Activated T-helper 17 cell treated with anti-CD3 and anti-CD28 coated beads, Interleukin-2, amount 50 U/mL, for 72 hours (primary cell): Measurements from ENCODE around the gene PRDM10. TPM values are rescaled to one million over a fixed set of nuclear protein-coding genes. Genes with fewer than 3 reads are reported as not detected.

Source experiments
- ATAC-seq: fragments of 150-1000 bp; cut with Tn5 transposase; replicated peaks from 2 replicates; pipeline ENCODE4 v1.10.0; 2021; ENCODE audit warnings: mild to moderate bottlenecking, moderate library complexity
- H3K27ac Mint-ChIP-seq: one replicate; pipeline ENCODE4 v1.8.0; 2022; ENCODE audit warnings: mixed read lengths
- H3K27me3 Mint-ChIP-seq: one replicate; pipeline ENCODE4 v1.8.0; 2022; ENCODE audit warnings: mixed read lengths
- H3K36me3 Mint-ChIP-seq: one replicate; pipeline ENCODE4 v1.8.0; 2022; ENCODE audit warnings: low read depth, mild to moderate bottlenecking, mixed read lengths
- H3K4me1 Mint-ChIP-seq: one replicate; pipeline ENCODE4 v1.8.0; 2022; ENCODE audit warnings: mixed read lengths
- H3K4me3 Mint-ChIP-seq: one replicate; pipeline ENCODE4 v1.8.0; 2022; ENCODE audit warnings: mild to moderate bottlenecking, mixed read lengths
- H3K9me3 Mint-ChIP-seq: one replicate; pipeline ENCODE4 v1.8.0; 2022; ENCODE audit warnings: mixed read lengths
- total RNA-seq, 2 donors: library from RNA; stranded (reverse); gene quantifications; one replicate each; pipeline ENCODE4 v1.2.3, GENCODE V29; 2022

Gene PRDM10
- total RNA-seq, 2 donors from 2014 or later, result 12.2 to 16.6 TPM

DNA sequence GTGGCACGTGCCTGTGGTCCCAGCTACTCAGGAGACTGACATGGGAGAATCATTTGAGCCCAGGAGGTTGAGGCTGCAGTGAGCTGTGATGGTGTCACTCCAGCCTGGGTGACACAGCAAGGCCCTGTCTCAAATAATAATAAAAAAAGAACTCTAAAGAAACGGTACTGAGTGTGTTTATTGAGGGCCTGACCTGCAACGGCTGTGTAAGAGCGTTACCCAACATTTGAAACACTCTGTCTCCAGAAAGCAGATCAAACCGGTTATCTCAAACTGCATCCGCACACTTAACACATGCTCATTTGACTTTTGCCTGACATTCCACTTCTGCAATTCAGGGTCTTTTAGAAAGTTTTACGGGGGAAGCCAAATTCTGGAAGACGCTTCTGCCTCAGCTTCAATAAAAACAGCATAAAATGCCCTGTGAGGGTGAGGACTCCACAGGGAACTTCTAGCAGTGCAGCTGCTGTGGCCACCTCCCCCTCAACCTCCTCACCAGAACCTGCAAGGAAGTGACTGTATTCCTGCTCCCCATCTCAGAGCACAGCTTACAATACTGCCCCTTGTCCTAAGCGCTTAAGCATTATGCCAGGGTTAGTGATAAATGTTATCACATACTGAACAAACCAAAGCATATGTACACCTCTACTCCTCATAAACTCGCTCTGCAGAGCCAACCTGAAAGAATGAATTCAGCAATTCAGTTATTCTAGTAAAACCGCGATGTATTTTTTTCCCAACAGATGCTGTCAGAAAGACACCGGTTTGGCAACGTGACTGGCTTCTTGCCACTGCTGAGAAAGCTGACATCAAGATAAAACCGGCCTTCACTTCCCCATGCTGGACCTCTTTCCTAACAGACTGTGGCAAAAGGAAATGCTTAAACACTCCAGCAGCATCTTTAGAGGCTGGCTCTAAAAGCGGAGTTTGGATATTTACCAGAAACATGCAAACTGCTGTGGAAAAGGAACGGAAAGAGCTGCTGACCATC lies 52.2 kb downstream of the PRDM10 start:
- no peaks in the 10 kb centered on the region for H3K27me3 Mint-ChIP-seq
- peaks cover 34% of the 10 kb centered on the region for H3K36me3 Mint-ChIP-seq
- H3K4me1 Mint-ChIP-seq, result peaks cover 4% of the 10 kb centered on the region
- no peaks in the 10 kb centered on the region for H3K9me3 Mint-ChIP-seq
- no peak overlapping the region for H3K4me3 Mint-ChIP-seq
- H3K27ac Mint-ChIP-seq, result no peak overlapping the region
- ATAC-seq, result no peak

DNA sequence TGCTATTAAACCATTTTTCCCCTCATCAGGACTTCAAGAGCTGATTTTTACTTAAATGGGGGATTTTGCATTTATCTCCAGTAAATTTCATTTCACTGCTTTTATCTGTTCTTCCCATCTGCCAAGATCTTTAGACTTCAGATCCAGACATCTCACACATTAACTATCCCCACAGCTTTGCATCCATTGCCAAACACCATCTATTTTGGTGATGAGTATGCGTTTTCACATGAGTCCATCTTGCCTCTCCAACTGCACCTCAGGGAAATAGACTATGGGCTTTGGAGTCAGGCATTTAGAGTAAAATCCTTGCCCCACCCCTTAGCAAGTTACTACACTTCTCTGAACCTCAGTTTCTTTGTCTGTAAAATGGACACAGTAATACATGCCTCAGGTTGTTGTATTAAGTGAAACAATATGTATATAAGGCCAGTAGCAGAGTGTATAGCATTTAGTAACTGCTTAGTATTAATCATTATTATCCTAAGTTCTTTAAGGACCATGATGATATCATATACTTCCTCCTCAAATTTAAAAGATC lies 53.6 kb downstream of the PRDM10 start:
- Mint-ChIP-seq H3K4me1 (peaks cover 4% of the 10 kb centered on the region), H3K36me3 (peaks cover 39% of the 10 kb centered on the region), H3K27ac (no peak overlapping the region)

DNA sequence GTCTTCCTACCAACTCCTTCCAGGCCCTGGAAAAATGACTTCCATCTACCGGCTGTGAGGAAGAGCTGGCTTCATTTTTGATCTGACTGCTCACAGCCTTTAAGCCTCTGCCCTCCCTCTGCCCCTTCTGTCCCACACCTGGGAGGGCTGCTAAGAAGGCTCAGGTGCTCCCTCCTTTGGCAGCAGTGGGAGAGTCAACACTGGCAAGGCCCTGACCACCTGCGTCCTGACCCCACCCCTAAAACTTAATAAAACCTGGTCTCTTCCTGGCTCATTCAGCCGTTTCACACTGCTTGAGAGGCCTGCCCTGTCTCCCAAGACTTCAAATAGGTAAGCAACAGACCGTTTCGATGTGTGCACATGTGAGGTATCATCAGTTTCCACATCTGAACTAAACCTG lies 55.2 kb downstream of the PRDM10 start:
- Mint-ChIP-seq H3K4me1 (peaks cover 4% of the 10 kb centered on the region), H3K36me3 (peaks cover 49% of the 10 kb centered on the region), H3K27ac (no peak overlapping the region), H3K9me3 (no peaks in the 10 kb centered on the region), H3K4me3 (no peak overlapping the region), H3K27me3 (no peaks in the 10 kb centered on the region)
- ATAC-seq, result no peak

More for the DNA sequence above, 53.6 kb downstream of the PRDM10 start:
- H3K9me3 Mint-ChIP-seq, result no peaks in the 10 kb centered on the region
- H3K4me3 Mint-ChIP-seq, result no peak overlapping the region
- H3K27me3 Mint-ChIP-seq, result no peaks in the 10 kb centered on the region
- ATAC-seq, result no peak

DNA sequence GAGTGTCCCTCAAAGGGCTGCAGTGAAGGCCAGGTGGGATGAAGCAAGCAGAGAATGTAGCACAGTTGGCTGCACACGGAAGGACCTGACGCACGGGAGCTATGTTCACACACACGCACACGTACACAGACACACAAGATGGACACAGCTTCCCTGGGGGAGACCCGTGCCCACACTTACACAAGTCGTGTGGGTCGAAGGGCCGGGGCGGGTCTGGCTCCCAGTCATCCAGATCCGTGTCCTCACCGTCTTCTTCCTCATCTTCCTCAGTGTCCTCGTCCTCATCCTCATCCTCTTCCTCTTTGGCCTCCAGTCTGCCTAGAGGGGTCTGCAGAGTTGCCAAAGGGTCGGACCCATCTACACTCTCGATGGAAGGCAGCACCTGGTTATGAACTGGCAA lies 55.7 kb downstream of the PRDM10 start:
- Mint-ChIP-seq H3K9me3 (no peaks in the 10 kb centered on the region), H3K4me1 (peaks cover 4% of the 10 kb centered on the region), H3K36me3 (peaks cover 53% of the 10 kb centered on the region), H3K4me3 (no peak overlapping the region), H3K27ac (no peak overlapping the region), H3K27me3 (no peaks in the 10 kb centered on the region)
- ATAC-seq, result no peak

DNA sequence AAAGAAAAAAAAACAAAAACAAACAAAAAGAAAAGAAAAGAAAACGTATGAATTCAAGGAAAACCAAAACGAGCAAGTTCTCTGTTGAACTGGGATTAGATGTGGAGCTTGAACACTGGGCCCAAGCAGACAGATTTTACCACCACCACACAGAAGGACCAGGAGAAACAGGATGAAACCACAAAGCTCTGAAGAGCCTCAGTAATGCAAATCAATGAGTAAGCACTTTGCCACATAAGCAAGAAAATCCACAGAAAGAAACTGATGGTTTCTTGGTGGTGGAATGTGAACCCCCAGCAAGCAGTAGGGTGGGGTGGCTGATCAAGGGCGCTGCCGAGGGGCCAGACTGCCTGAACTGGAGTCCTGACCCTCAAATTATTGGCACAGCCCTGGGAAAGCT lies 56.4 kb downstream of the PRDM10 start:
- peaks cover 53% of the 10 kb centered on the region for H3K36me3 Mint-ChIP-seq
- no peaks in the 10 kb centered on the region for H3K9me3 Mint-ChIP-seq
- H3K4me1 Mint-ChIP-seq, result peaks cover 4% of the 10 kb centered on the region
- no peaks in the 10 kb centered on the region for H3K27me3 Mint-ChIP-seq
- no peak overlapping the region for H3K4me3 Mint-ChIP-seq
- no peak for ATAC-seq
- no peak overlapping the region for H3K27ac Mint-ChIP-seq

DNA sequence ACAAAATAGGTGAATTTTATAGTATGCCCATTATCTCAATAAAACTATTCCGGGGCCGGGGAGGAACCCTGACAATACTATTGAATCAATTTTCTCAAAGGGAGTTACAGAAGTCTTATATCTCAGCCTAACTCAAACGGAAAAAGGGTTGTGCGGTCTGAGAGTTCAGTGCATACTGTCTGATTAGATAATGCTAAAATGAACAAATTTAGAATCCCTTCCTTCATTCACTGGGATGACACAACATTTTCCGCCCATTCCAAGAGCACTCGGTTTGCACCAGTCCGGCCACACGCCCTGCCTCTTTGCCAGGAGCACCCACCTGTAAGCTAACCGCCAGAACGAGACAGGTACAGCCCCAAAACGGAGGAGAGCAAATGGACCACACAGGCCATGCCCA lies 57.3 kb downstream of the PRDM10 start:
- Mint-ChIP-seq H3K4me1 (peaks cover 4% of the 10 kb centered on the region), H3K36me3 (peaks cover 53% of the 10 kb centered on the region), H3K27ac (no peak overlapping the region), H3K4me3 (no peak overlapping the region), H3K9me3 (no peaks in the 10 kb centered on the region), H3K27me3 (no peaks in the 10 kb centered on the region)
- ATAC-seq, result no peak

DNA sequence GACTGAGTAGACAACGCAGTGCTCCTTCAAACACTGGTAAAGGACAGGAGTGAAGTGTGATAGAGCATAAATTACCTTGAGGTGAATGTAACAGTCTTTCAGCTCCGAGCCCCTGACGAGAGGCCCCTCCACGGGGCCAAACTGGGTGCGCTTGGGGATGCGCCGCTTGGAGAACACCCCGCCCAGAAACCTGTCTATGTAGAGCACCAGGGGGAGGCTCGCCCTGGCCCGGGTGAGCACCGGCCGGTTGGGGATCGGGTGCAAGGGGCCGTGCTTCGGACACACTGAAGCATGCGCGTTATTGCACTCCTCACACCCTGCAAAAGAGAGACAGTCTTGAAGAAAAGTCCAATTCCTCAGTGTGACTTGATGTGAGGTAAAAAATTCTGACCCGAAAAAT lies 57.9 kb downstream of the PRDM10 start:
- ATAC-seq, result no peak
- Mint-ChIP-seq H3K36me3 (peaks cover 53% of the 10 kb centered on the region), H3K4me1 (peaks cover 4% of the 10 kb centered on the region), H3K27me3 (no peaks in the 10 kb centered on the region), H3K27ac (no peak overlapping the region), H3K4me3 (no peak overlapping the region), H3K9me3 (no peaks in the 10 kb centered on the region)

DNA sequence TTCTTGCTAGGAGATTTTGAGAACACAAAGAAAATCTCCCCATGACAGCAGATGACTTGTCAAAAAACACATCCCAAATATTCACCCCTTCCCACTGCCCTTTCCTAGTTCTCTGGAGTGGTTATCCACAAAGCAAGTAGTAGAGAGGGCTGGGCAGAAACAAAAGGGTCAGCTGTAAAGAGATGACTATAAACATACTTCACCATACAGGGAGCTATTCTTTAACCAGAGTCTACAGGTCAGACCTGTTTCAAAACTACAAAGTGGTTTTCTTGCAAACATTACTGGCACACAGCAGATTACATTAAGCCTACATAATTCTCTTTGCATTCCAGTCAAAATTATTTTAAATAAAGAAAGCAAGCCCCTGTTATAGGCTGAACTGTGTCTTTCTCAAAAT lies 59.6 kb downstream of the PRDM10 start:
- Mint-ChIP-seq H3K27ac (no peak overlapping the region), H3K9me3 (no peaks in the 10 kb centered on the region), H3K4me1 (peaks cover 4% of the 10 kb centered on the region), H3K27me3 (no peaks in the 10 kb centered on the region), H3K36me3 (peaks cover 53% of the 10 kb centered on the region), H3K4me3 (no peak overlapping the region)
- no peak for ATAC-seq

DNA sequence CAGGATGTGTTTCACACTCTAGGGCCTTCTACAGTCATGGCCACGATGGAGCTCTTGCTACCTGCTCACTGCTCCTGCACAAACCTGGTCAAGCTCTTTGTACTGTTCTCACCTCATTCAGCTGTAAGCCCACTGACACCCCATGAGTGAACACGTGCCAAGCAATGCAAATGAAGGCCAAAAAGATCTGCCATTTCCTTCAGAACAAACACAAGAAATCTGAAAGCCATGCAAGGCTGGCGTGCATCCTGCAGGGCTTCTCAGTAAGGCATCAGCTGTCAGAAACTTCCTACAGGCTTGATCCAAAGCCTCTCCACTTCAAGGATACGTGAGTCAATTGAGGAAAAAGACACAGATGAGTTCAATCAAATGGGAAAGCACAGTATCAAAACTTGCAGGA lies 63.1 kb downstream of the PRDM10 start:
- Mint-ChIP-seq H3K27ac (no peak overlapping the region), H3K4me3 (no peak overlapping the region), H3K27me3 (no peaks in the 10 kb centered on the region), H3K4me1 (no peaks in the 10 kb centered on the region), H3K9me3 (no peaks in the 10 kb centered on the region), H3K36me3 (peaks cover 36% of the 10 kb centered on the region)
- ATAC-seq, result no peak

DNA sequence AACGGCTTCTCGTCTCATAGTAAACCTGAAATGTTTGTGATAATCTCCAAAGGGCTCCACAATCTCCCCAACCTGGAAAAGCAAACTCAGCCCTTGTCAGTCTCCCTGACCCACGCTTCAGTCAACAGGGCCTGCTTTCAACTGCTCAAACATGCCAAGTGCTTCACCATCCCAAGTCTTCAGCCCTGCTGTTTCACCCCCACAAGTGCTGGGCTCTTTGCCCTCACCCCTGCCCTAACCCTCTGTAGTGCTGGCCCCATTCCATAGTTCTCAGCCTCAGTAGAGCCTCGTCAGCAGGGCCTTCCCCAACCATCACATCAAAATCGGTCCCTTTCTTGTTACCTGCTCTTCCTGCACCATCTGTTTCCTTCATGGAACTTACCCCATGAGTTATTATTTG lies 63.9 kb downstream of the PRDM10 start:
- no peak overlapping the region for H3K4me3 Mint-ChIP-seq
- H3K4me1 Mint-ChIP-seq, result no peaks in the 10 kb centered on the region
- no peaks in the 10 kb centered on the region for H3K27me3 Mint-ChIP-seq
- peak overlapping the region; percentile 8 for H3K27ac Mint-ChIP-seq
- H3K36me3 Mint-ChIP-seq, result peaks cover 38% of the 10 kb centered on the region
- no peak for ATAC-seq
- no peaks in the 10 kb centered on the region for H3K9me3 Mint-ChIP-seq

DNA sequence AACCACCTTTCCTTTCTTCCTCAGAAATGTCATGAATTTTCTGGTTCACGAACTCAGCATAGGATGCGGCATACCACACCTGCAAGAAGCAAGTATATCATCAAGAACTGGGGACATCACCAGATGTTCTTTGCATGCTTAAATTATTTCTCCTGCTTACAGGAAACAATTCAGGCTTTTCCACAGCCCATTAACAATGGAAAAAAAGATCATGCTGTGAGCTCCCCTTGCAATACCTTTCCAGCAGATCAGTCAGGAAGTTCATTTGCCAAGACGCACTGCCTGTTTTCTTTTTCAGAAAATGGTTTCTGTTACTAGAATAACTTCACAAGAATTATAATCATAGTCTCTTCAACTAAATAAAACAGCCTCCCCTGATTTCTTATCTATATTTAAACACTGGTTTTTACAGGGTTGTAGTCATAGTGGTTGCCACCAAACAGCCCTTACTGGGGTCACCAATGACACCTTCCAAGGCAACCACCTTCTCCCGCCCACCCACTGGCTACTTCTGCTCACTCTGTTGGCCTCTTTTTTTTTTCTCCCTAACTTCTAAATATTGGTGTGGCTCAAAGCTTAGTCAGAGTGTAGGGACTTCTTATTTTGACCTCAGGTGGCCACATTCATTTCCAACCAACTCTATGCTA lies 64.9 kb downstream of the PRDM10 start:
- Mint-ChIP-seq H3K27me3 (no peaks in the 10 kb centered on the region), H3K9me3 (no peaks in the 10 kb centered on the region), H3K4me1 (no peaks in the 10 kb centered on the region), H3K4me3 (no peak overlapping the region), H3K36me3 (peaks cover 33% of the 10 kb centered on the region), H3K27ac (no peak overlapping the region)
- no peak for ATAC-seq

DNA sequence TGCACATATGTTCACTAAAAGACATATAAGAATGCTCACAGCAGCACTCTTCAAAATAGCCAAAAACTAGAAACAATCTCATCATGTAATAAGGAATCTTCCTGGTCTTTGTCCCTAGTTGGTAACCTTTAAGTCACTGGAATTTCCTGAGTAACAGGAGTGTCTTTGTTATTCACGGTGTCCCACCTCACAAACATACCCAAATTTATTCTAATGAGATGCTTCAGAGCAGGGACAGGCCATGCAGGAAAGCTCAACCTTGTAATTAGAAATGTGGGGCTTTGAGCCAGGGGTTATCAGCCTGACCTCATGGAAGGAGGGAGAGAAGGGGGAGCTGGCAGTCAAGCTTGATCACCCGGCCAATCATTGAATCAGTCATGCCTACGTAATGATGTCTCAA lies 66.9 kb downstream of the PRDM10 start:
- Mint-ChIP-seq H3K27me3 (no peaks in the 10 kb centered on the region), H3K4me1 (no peaks in the 10 kb centered on the region), H3K36me3 (peaks cover 35% of the 10 kb centered on the region), H3K4me3 (no peak overlapping the region), H3K9me3 (no peaks in the 10 kb centered on the region), H3K27ac (no peak overlapping the region)
- no peak for ATAC-seq

DNA sequence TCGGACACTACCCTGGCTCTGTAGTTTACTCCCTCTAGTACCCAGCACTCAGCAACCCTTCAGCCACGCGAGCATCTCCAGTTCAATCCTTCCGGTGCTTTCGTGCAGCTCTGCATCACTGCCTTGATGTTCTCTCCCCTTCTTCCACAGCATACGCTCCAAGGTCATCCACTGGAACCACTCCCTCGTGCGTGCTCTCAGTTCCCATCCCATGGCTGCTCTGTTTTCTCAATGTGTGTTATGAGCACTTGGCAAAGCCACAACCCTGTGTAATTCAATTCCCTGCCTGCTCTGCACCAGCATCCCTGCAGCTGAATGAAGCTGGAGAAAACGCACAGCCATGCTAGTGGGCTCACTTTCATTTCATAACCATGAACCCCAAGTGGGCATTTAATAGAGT lies 68.7 kb downstream of the PRDM10 start:
- Mint-ChIP-seq H3K36me3 (peaks cover 52% of the 10 kb centered on the region), H3K27ac (no peak overlapping the region), H3K4me1 (no peaks in the 10 kb centered on the region), H3K27me3 (no peaks in the 10 kb centered on the region), H3K4me3 (no peak overlapping the region), H3K9me3 (no peaks in the 10 kb centered on the region)
- ATAC-seq, result no peak

DNA sequence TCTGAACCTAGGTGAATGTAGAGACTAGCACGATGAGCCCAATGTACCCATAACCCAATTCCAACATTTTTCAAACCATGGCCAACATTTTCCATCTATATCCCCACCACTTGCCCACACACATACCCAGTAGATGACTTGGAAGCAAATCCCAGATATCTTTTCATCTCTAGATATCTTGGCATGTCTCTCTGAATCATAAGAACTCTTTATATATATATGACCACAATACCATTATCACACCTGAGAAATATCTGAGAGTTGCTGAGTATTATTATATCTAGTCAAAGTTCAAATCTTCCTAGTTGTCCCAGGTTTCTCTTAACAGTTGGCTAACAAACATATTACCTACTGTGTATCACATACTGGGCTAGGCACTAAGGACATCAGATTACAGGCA lies 69.4 kb downstream of the PRDM10 start:
- Mint-ChIP-seq H3K27ac (no peak overlapping the region), H3K36me3 (peaks cover 52% of the 10 kb centered on the region), H3K27me3 (no peaks in the 10 kb centered on the region), H3K4me3 (no peak overlapping the region), H3K9me3 (no peaks in the 10 kb centered on the region), H3K4me1 (no peaks in the 10 kb centered on the region)
- no peak for ATAC-seq
